ENCODE measurements around the gene KRTAP5-9.
"Not testable (repeated sequence)": the region's sequence is repeated elsewhere in the genome, so short reads cannot be mapped to it uniquely, and the experiment has no call there.

KRTAP5-9 gene, protein sequence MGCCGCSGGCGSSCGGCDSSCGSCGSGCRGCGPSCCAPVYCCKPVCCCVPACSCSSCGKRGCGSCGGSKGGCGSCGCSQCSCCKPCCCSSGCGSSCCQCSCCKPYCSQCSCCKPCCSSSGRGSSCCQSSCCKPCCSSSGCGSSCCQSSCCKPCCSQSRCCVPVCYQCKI

DNA sequence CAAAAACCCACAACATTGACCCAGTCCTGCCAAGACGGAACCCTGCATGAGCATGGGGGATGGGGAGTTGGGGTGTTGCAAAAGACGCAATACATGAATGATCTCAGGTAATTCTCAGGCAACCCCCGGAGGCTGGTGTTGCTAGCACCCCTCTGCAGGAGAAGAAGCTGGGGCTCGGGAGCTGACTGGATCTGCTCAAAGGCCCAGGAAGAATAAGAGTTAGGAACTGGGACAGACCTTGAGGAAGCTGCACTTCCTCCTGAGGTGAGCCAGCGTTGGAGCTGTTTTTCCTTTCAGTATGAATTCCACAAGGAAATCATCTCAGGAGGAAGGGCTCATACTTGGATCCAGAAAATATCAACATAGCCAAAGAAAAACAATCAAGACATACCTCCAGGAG is at the start of gene KRTAP5-9:
Gene KRTAP5-9 (plus strand): TSS at position 301 of the 400 bp plus-strand sequence. CDS start 238 bp downstream, outside the sequence.
- DNase-seq (ENCODE audit: low read depth, low spot score), result no peak

DNA sequence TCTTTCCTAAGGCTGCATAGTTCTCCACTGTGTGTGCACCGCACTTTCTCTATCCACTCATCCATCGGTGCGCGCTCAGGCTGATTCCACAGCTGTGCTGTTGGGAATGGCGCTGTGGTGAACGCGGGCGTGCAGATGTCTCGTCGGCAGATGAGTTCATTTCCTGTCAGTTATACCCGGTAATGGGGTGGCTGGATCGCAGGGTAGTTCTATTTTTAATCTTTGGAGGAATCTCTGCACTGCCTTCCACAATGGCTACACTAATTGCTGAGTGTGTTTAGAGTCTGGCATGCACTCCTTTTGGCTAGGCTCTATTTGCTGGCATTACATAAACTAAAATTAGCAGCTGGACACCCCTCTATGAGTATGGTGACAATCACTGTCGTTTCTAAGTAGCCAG is 49.1 kb upstream of the KRTAP5-9 start:
- no peak for DNase-seq (ENCODE audit: low read depth, low spot score)

DNA sequence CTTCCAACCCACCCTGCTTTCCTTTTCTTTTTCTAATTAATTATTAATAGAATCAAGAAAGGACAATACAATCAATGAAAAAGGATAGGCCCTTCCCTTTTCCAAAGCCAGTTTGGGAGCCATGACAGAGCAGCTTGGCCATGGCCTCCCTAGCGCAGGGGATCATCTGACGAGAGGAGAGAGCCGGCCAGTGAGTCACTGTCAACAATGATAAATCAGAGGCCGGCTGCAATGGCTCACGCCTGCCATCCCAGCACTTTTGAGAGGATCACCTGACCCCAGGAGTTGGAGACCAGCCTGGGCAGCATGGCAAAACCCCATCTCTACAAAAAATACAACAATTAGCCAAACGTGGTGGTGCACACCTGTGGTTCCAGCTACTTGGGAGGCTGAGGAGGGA is 48.7 kb upstream of the KRTAP5-9 start:
- DNase-seq (ENCODE audit: low read depth, low spot score), result no peak

DNA sequence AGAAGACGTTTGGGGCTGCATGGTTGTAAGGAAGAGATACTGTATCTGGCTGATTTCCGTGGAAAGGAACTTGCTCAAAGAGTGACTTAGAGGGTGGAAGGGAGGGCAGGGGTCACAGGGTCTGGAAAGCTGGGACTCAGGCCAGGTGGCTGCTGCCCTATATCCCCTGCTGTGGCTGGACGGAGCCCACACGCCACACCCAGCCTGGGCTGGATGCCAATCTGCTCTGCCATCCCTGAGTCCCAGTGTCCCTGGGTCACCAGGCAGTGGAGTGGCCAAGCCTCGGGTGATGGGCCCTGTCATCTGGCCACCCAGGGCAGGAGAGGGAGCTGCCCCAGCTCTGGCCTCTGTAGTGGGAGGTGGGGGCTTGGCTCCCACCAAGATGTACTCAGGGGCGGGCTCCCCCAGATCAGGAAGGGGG is 47.6 kb upstream of the KRTAP5-9 start:
- no peak for DNase-seq (ENCODE audit: low read depth, low spot score)

GRCh38 chr11:71501071-71501985 is 46.9 kb upstream of the KRTAP5-9 start:
- DNase-seq (ENCODE audit: low read depth, low spot score), result no peak

DNA sequence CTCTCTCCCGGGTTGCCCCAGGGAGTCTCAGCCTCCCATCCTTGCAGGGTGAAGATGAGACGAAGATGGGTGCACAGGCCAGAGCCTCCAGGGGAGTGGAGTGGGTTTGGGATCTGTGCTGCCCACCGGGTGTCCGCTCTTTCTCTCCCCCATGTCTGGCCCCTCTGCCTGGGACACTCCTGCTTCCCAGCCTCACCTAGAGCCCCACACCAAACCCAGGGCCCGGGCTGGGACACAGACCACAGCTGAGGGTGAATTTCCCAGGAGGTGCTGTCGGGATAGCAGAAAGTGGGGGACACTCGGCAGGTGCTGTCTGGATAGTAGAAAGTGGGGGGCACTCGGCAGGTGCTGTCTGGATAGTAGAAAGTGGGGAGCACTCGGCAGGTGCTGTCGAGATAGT is 46.2 kb upstream of the KRTAP5-9 start:
- no peak for DNase-seq (ENCODE audit: low read depth, low spot score)

- DNase-seq (ENCODE audit: low read depth, low spot score), result no peak
Measured at GRCh38 chr11:71502871-71503435, 45.3 kb upstream of the KRTAP5-9 start.

DNA sequence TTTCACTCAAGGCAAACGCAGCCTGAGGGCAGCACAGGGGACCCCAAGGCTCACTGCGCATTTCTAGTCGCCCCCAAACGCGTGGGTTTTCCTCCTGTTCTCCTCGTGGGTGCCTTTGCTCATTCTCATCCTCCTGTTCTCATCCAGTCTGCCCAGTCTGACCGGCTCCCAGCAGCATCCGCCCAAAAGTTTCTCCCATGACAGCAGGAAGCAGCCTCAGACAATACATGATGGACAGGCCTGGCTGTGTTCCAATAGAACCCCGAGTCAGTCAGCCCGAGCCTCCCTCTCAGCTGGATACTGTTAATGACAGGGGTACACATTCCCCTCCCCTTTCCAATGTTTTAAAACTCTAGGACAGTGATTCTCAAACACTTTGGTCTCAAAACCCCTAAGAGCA is 43.7 kb upstream of the KRTAP5-9 start:
- no peak for DNase-seq (ENCODE audit: low read depth, low spot score)

- no peak for DNase-seq (ENCODE audit: low read depth, low spot score)
Measured at GRCh38 chr11:71505001-71505400, 43.2 kb upstream of the KRTAP5-9 start.

DNA sequence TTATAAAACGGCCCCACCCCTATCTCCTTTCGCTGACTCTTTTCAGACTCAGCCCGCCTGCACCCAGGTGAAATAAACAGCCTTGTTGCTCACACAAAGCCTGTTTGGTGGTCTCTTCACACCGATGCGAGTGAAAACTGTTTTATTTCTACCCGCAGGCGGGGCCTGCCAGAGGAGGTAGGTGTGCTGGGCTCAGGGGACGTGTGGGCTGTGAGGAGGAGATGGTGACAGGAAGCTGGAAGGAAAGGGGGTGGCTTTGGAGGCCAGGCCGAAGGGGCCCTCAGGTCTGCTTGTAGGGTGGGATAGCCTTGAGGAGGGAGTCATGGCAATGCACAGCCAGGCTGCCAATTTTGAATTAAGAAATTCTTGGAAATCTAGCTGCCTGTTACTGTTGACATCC is 42.4 kb upstream of the KRTAP5-9 start:
- no peak for DNase-seq (ENCODE audit: low read depth, low spot score)

DNA sequence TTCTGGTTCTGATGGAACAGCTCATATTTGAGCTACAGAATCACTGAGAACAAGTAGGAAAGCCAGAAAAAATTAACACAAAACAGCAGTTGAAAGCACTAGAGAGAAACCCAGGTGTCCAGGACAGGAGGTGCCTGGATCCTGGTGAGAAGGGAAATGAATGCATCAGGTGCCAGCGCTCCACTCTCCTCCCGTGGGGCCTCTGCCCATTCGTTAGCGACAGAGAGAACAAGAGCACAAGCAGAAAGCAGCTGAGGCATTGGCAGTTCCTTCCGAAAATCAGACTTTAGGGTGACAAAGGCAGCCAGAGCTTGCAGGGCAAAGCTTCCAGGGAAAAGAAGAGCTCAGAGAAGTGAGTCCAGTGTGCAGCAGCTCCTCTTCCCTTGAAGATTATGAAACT is 41.1 kb upstream of the KRTAP5-9 start:
- no peak for DNase-seq (ENCODE audit: low read depth, low spot score)

GRCh38 chr11:71518506-71519471 is 29.4 kb upstream of the KRTAP5-9 start:
- no peak for DNase-seq (ENCODE audit: low read depth, low spot score)

DNA sequence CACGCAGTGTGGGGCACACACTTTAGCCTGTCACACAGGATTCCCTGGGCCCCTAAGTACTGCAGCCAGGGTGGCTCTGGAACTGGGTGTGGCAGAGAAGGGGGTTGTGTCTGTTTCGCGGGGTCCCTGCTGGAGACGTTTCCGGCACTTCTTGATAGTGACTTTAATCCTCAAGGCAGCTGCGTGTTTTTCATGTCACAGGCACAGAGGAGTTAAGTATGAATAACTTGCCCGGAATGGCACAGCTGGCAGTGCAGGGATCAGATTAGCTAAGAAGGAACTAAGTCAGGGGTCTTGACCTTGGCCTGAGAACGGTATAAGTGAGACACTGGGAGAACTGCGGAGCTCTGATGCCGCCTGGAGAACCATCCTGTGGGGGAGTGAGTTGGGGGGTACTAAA is 28.7 kb upstream of the KRTAP5-9 start:
- DNase-seq (ENCODE audit: low read depth, low spot score), result no peak

DNA sequence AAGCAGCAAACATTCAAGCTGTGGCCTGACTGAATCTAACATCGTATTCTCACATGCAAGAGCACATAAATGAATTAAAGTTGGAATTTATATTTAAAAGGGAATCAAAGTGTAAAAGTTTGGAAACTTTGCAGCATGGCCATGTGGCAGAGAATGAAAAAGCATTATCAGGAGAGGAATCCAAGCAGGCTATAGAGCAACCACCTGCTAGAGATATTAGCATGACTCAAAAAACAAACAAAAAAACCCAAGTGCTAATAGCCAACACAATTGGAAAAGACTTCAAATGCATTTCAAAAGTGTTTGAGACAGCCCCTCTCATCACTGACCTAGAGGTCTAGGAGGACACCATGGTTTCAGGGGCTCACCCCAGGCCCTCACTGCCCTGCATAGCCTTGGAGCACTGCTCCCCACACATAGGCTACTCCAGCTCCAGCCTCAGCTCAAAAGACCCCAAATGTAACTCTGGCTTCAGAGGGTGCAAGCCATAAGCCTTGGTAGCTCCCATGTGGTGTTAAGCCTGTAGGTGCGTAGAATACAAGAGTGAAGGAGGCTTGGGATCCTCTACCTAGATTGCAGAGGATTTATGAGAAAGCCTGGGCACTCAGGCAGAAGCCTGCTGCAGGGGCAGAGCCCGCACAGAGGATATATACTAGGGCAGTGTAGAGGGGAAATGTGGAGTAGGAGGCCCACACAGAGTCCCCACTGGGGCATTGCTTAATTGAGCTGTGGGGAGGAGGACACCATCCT is 22.9 kb upstream of the KRTAP5-9 start:
- DNase-seq (ENCODE audit: low read depth, low spot score), result no peak

- no peak for DNase-seq (ENCODE audit: low read depth, low spot score)
Measured at GRCh38 chr11:71525938-71526495, 22.2 kb upstream of the KRTAP5-9 start.

DNA sequence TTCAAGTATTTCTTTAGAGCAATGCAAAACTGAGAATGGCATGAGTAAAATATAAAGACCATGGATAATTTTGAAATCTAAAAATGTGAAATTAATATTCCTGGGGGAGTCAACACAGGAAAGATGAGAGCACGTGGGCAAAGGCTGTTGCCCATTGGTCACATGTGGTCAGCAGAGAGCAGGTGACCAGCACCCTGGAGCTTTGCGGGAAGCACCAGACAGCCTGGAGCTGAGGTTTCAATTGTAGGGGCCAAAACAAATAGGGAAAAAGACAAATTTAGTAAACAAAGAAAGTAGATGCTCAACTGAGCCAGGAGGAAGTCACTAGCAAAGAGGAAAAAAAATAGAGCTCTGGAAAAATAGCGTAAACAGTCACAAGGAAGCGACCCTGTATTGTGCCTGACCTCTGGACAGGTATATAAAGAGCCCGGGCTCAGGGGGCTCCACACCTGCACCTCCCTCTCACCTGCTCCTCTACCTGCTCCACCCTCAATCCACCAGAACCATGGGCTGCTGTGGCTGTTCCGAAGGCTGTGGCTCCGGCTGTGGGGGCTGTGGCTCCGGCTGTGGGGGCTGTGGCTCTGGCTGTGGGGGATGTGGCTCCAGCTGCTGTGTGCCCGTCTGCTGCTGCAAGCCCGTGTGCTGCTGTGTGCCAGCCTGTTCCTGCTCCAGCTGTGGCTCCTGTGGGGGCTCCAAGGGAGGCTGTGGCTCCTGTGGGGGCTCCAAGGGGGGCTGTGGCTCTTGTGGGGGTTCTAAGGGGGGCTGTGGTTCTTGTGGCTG is 21.2 kb upstream of the KRTAP5-9 start, which contains the start of gene KRTAP5-7:
Gene KRTAP5-7 (plus strand): TSS at position 472 of the 780 bp plus-strand sequence. CDS start 34 bp downstream, at position 506.
- not testable (repeated sequence) for DNase-seq (ENCODE audit: low read depth, low spot score)

GRCh38 chr11:71527576-71528210 is 20.5 kb upstream of the KRTAP5-9 start:
- no peak for DNase-seq (ENCODE audit: low read depth, low spot score)

- no peak for DNase-seq (ENCODE audit: low read depth, low spot score)
Measured at GRCh38 chr11:71530602-71531001, 17.6 kb upstream of the KRTAP5-9 start.

- no peak for DNase-seq (ENCODE audit: low read depth, low spot score)
Measured at GRCh38 chr11:71532036-71532610, 16.1 kb upstream of the KRTAP5-9 start.

All from activated CD4-positive, CD25-positive, alpha-beta regulatory T cell treated with anti-CD3 and anti-CD28 coated beads, Interleukin-2, amount 50 U/mL, for 16 hours (primary cell).